ENCODE results near the gene RAPGEFL1.

DNA sequence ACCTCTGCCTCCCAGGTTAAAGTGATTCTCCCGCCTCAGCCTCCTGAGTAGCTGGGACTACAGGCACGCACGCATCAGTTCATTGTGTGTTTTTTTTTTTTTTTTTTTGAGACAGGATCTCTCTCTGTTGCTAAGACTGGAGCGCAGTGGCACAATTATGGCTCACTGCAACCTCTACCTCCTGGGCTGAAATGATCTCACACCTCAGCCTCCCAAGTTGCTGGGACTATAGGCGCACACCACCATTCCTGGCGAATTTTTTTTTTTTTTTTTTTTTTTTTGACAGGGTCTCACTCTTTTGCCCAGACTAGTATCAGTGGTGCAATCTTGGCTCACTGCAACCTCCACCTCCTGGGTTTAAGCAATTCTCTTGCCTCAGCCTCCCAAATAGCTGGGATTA lies 17.8 kb upstream of the RAPGEFL1 start:
- TF ChIP-seq POLR2A (IDR thresholded peaks at IDR 0.05; ENCODE audit: low read length) (no peak), GATA1 (IDR thresholded peaks at IDR 0.05; ENCODE audit: low read depth, low read length) (no peak)

All from erythroblast (primary cell).